ENCODE results near the gene DLL1. TPM values are rescaled to one million over a fixed set of nuclear protein-coding genes. Genes with fewer than 3 reads are reported as not detected.

Gene DLL1
- total RNA-seq, 1 experiment from 2014 or later: not detected

DNA sequence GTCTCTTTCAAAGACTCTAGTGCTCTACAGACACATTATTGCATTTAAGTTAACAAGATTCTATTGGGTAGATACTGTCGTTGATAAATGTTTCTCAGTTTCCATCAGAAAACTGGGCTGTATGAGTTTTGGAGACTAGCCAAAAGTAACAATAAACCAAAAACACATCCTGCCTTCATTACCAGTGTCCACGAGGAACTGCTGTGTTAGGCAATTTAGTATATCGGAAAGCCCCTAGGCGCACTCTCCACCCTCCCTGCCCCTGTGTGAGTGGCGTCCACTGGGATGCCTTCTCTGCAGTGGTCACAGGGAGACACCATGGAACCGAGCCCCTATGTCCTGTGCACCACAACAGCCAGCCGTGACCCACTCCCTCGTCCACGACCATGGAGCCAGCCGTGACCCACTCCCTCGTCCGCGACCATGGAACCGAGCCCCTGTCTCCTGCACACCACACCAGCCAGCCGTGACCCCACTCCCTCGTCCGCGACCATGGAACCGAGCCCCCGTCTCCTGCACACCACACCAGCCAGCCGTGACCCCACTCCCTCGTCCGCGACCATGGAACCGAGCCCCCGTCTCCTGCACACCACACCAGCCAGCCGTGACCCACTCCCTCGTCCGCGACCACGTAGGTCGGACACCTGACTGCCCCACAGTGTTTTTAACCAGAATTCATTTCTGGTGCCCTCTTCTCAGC, 35.3 kb downstream of the DLL1 start:
- TF ChIP-seq, protein P1, sequence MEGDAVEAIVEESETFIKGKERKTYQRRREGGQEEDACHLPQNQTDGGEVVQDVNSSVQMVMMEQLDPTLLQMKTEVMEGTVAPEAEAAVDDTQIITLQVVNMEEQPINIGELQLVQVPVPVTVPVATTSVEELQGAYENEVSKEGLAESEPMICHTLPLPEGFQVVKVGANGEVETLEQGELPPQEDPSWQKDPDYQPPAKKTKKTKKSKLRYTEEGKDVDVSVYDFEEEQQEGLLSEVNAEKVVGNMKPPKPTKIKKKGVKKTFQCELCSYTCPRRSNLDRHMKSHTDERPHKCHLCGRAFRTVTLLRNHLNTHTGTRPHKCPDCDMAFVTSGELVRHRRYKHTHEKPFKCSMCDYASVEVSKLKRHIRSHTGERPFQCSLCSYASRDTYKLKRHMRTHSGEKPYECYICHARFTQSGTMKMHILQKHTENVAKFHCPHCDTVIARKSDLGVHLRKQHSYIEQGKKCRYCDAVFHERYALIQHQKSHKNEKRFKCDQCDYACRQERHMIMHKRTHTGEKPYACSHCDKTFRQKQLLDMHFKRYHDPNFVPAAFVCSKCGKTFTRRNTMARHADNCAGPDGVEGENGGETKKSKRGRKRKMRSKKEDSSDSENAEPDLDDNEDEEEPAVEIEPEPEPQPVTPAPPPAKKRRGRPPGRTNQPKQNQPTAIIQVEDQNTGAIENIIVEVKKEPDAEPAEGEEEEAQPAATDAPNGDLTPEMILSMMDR (conservative IDR thresholded peaks at IDR 0.05): no peak
- TF ChIP-seq EZH2 (IDR thresholded peaks at IDR 0.05; ENCODE audit: low read depth): no peak
- DNase-seq: no peak
- Histone ChIP-seq H3K4me3 (no peak overlapping the region), H3K4me1 (replicated peaks; ENCODE audit: insufficient read depth) (no peaks in the 10 kb centered on the region), H3K79me2 (ENCODE audit: low read depth) (no peaks in the 10 kb centered on the region), H3K4me2 (no peak overlapping the region), H3K27me3 (ENCODE audit: insufficient read depth, low read depth) (peaks cover 92% of the 10 kb centered on the region), H3K9me2 (ENCODE audit: insufficient read depth) (no peaks in the 10 kb centered on the region), H3K36me3 (ENCODE audit: low read depth) (no peaks in the 10 kb centered on the region), H2AFZ (no peak overlapping the region), H3K27ac (no peak overlapping the region), H3F3A (ENCODE audit: insufficient read depth, low read depth) (no peaks in the 10 kb centered on the region), H4K20me1 (ENCODE audit: insufficient read depth) (no peaks in the 10 kb centered on the region), H3K9me3 (ENCODE audit: insufficient read depth, low read depth) (no peaks in the 10 kb centered on the region)
- ChIA-PET POLR2A (ENCODE audit: unreplicated experiment) (no interaction called here), CTCF (no interaction called here)
- intact Hi-C loops (cut with micrococcal nuclease; ENCODE audit: unreplicated experiment): no loop called here
- no TSS peak for BruUV-seq (replicated peaks)

DNA sequence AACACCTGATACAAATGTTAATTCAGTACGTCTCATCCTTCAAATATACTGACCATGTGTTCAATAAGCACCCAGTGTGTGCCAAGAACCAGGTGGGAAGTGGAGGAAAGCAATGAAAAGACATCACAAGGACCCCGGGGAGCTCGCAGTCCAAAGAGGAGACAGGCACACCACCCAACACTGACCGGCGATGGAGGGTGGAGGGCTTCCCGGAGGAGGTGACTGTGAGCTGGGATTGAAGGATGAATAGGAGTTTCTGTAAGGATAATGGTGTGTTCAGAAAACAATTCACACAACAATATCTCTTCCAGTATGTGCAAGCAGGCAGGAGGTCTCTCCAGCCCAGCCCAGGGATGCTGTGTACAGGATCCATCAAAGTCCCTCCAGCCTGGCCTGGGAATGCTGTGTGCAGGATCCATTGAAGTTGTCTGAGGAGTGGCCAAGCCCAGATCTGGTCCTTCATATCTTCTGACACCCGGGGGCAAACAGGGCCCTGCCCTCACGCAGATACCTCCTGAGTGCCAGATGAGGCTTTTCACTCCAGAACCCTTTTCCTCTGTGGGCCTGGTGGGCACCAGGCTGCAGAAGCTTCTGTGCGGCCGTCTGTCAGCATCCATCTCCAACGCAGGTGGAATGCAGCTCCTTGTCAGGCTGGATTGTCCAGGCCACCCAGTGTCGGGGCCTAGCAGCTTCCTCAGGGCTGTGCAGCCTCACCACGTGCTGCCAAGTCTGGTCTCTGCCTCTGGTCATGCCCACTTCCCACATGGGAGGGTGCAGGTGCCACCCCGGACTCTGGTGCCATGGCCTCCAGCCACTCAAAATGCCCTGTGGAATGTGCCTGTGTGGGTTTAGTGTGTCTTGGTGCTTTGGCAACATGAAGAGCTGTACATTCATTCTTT, 36.3 kb downstream of the DLL1 start:
- Histone ChIP-seq H3K27me3 (ENCODE audit: insufficient read depth, low read depth) (peaks cover 95% of the 10 kb centered on the region), H3K9me3 (ENCODE audit: insufficient read depth, low read depth) (no peaks in the 10 kb centered on the region), H3F3A (ENCODE audit: insufficient read depth, low read depth) (no peaks in the 10 kb centered on the region), H3K9me2 (ENCODE audit: insufficient read depth) (no peaks in the 10 kb centered on the region), H2AFZ (no peak overlapping the region), H4K20me1 (ENCODE audit: insufficient read depth) (no peaks in the 10 kb centered on the region), H3K79me2 (ENCODE audit: low read depth) (no peaks in the 10 kb centered on the region), H3K4me2 (no peak overlapping the region), H3K4me1 (replicated peaks; ENCODE audit: insufficient read depth) (no peaks in the 10 kb centered on the region), H3K36me3 (ENCODE audit: low read depth) (no peaks in the 10 kb centered on the region), H3K27ac (no peak overlapping the region), H3K4me3 (no peak overlapping the region)
- POLR2A ChIA-PET (ENCODE audit: unreplicated experiment): no interaction called here
- TF ChIP-seq, protein P1 (conservative IDR thresholded peaks at IDR 0.05): no peak
- no peak for TF ChIP-seq EZH2 (IDR thresholded peaks at IDR 0.05; ENCODE audit: low read depth)
- BruUV-seq (replicated peaks): no TSS peak
- DNase-seq: no peak
- intact Hi-C loops (cut with micrococcal nuclease; ENCODE audit: unreplicated experiment): no loop called here
- CTCF ChIA-PET: no interaction called here

DNA sequence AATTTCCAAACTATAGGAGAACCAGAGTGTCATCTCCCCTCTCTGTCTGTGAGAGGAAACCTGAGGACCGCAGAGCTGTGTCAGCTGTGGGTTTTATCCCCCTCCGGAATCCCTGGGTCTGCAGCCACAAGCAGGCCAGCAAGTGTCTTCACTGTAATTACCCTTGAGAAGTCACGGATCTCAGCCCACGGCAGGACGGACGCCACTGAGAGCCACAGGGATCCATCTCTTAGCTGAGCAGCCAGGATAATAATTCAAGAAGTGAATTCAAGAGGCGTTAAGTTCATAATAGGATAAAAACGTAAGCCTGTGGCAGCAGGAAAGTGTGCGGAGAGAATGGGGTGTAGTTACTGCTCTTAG, 37.0 kb downstream of the DLL1 start:
- Histone ChIP-seq H3K79me2 (ENCODE audit: low read depth) (no peaks in the 10 kb centered on the region), H3K4me1 (replicated peaks; ENCODE audit: insufficient read depth) (no peaks in the 10 kb centered on the region), H3K27ac (no peak overlapping the region), H3K27me3 (ENCODE audit: insufficient read depth, low read depth) (peaks cover 95% of the 10 kb centered on the region), H3K9me2 (ENCODE audit: insufficient read depth) (no peaks in the 10 kb centered on the region), H3K36me3 (ENCODE audit: low read depth) (no peaks in the 10 kb centered on the region), H3K4me2 (no peak overlapping the region), H3K4me3 (no peak overlapping the region), H4K20me1 (ENCODE audit: insufficient read depth) (no peaks in the 10 kb centered on the region), H3F3A (ENCODE audit: insufficient read depth, low read depth) (no peaks in the 10 kb centered on the region), H2AFZ (no peak overlapping the region), H3K9me3 (ENCODE audit: insufficient read depth, low read depth) (no peaks in the 10 kb centered on the region)
- intact Hi-C loops (cut with micrococcal nuclease; ENCODE audit: unreplicated experiment): no loop called here
- POLR2A ChIA-PET (ENCODE audit: unreplicated experiment): no interaction called here
- TF ChIP-seq, protein P1 (conservative IDR thresholded peaks at IDR 0.05): no peak
- BruUV-seq (replicated peaks): no TSS peak
- CTCF ChIA-PET: no interaction called here
- no peak for DNase-seq

Measured in PC-9 (cell line).